ENCODE data around the gene POLR1E.

Gene POLR1E

GRCh38 chr9:37485389-37486255 lies at the start of gene POLR1E:
TSS of gene POLR1E (plus strand) at chr9:37485948. CDS start at chr9:37486048, 100 bp downstream.
- DNase-seq (ENCODE audit: low read depth in 2 of 2), result peak; percentile 95

- no peak for DNase-seq (ENCODE audit: low read depth in 2 of 2)
Measured at GRCh38 chr9:37436540-37436939, 49.2 kb upstream of the POLR1E start.

- no peak for DNase-seq (ENCODE audit: low read depth in 2 of 2)
Measured at GRCh38 chr9:37437010-37437409, 48.7 kb upstream of the POLR1E start.

- DNase-seq (ENCODE audit: low read depth in 2 of 2), result no peak
Measured at GRCh38 chr9:37437621-37438020, 48.1 kb upstream of the POLR1E start.

- DNase-seq (ENCODE audit: low read depth in 2 of 2), result no peak
Measured at GRCh38 chr9:37438359-37438758, 47.4 kb upstream of the POLR1E start.

GRCh38 chr9:37441776-37442370 lies 43.9 kb upstream of the POLR1E start:
- DNase-seq (ENCODE audit: low read depth in 2 of 2), result no peak

- DNase-seq (ENCODE audit: low read depth in 2 of 2), result no peak
Measured at GRCh38 chr9:37442556-37442955, 43.2 kb upstream of the POLR1E start.

- no peak for DNase-seq (ENCODE audit: low read depth in 2 of 2)
Measured at GRCh38 chr9:37443566-37443965, 42.2 kb upstream of the POLR1E start.

GRCh38 chr9:37444890-37445289 lies 40.9 kb upstream of the POLR1E start:
- no peak for DNase-seq (ENCODE audit: low read depth in 2 of 2)

- no peak for DNase-seq (ENCODE audit: low read depth in 2 of 2)
Measured at GRCh38 chr9:37445832-37446231, 39.9 kb upstream of the POLR1E start.

- DNase-seq (ENCODE audit: low read depth in 2 of 2), result no peak
Measured at GRCh38 chr9:37446401-37446800, 39.3 kb upstream of the POLR1E start.

GRCh38 chr9:37447111-37447510 lies 38.6 kb upstream of the POLR1E start:
- DNase-seq (ENCODE audit: low read depth in 2 of 2), result no peak

- DNase-seq (ENCODE audit: low read depth in 2 of 2), result no peak
Measured at GRCh38 chr9:37449862-37450632, 35.7 kb upstream of the POLR1E start.

GRCh38 chr9:37451628-37452027 lies 34.1 kb upstream of the POLR1E start:
- no peak for DNase-seq (ENCODE audit: low read depth in 2 of 2)

- DNase-seq (ENCODE audit: low read depth in 2 of 2), result no peak
Measured at GRCh38 chr9:37452611-37453010, 33.1 kb upstream of the POLR1E start.

- no peak for DNase-seq (ENCODE audit: low read depth in 2 of 2)
Measured at GRCh38 chr9:37453827-37454226, 31.9 kb upstream of the POLR1E start.

- no peak for DNase-seq (ENCODE audit: low read depth in 2 of 2)
Measured at GRCh38 chr9:37454238-37454637, 31.5 kb upstream of the POLR1E start.

GRCh38 chr9:37455884-37456647 lies 29.7 kb upstream of the POLR1E start:
- DNase-seq (ENCODE audit: low read depth in 2 of 2), result no peak

GRCh38 chr9:37456817-37457216 lies 28.9 kb upstream of the POLR1E start:
- DNase-seq (ENCODE audit: low read depth in 2 of 2), result no peak

- no peak for DNase-seq (ENCODE audit: low read depth in 2 of 2)
Measured at GRCh38 chr9:37464006-37464405, 21.7 kb upstream of the POLR1E start.

GRCh38 chr9:37464426-37465248 lies 21.1 kb upstream of the POLR1E start:
- DNase-seq (ENCODE audit: low read depth in 2 of 2), result peak; percentile 51 to 78
